GM20000 (cell line): Measurements from ENCODE around the gene TJP3.

Source experiments
- DNase-seq: peaks from one replicate; pipeline ENCODE4 v3.0.0; 2012; ENCODE audit warnings: low spot score
- TF ChIP-seq, protein P1 (sequence below): IDR thresholded peaks from 2 replicates; pipeline ENCODE4 v1.5.1; 2012; ENCODE audit warnings: mild to moderate bottlenecking, control low read depth; ENCODE audit errors: extremely low read depth, missing control alignments

TJP3 gene

DNA sequence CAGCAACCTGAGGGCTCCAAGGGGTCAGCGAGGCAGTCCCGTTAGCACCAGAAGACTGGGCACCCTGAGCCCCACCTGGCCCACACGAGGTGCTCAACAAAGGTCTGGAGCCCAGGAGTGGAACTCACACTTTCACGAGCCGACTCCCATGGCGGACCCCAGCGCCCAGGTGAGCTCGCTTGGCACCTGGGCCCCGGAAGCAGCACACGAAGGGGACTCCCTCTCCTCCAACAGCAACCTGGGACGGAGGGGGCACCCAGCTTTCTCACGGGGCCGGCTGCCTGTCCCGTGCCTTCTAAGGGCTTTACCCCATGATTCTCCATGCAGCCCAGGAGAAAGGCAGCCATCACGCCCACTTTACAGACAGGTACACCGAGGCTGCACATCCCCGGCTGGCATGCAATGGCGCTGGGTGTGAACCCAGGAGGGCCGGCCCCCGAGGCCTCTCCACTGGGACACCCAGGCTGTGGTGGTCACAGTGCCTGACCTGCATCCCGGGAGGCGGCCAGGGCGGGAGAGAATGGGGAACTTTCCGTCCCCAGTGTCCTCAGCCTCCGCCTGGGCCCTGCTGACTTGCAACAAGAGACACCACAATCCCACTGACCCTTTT is 13.0 kb upstream of the TJP3 start:
- TF ChIP-seq, protein P1, sequence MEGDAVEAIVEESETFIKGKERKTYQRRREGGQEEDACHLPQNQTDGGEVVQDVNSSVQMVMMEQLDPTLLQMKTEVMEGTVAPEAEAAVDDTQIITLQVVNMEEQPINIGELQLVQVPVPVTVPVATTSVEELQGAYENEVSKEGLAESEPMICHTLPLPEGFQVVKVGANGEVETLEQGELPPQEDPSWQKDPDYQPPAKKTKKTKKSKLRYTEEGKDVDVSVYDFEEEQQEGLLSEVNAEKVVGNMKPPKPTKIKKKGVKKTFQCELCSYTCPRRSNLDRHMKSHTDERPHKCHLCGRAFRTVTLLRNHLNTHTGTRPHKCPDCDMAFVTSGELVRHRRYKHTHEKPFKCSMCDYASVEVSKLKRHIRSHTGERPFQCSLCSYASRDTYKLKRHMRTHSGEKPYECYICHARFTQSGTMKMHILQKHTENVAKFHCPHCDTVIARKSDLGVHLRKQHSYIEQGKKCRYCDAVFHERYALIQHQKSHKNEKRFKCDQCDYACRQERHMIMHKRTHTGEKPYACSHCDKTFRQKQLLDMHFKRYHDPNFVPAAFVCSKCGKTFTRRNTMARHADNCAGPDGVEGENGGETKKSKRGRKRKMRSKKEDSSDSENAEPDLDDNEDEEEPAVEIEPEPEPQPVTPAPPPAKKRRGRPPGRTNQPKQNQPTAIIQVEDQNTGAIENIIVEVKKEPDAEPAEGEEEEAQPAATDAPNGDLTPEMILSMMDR: no peak
- DNase-seq: no peak

DNA sequence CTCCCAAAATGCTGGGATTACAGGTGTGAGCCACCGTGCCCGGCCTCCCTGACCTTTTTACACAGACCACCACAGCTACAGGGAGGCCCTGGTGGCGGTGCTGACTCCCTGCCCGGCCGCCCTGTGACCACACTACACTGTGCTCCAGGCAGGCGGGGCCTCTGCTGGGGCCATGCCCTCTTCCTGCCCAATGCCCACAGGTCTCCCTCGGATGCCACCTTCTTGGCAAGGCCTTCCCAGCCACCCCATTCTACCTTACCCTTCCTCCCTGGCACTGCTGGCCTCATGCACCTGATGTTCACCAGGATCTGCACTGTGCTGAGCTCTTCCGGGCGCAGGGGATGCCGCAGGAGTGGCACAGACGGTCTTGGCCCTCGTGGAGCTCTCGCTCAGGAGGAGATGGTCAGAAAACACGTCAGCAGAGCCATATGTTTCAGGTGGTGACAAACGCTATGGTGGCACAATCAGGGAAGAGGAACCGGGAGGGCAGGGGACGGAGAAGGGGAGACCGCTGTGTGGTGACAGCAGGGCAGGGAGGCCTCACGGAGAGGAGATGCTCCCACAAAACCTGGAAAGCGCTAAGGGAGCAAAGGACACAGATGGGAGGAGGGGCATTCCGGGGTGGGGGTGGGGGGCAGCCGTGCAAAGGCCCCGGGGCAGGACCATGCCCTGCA is 12.1 kb upstream of the TJP3 start:
- TF ChIP-seq, protein P1: no peak
- DNase-seq: no peak

DNA sequence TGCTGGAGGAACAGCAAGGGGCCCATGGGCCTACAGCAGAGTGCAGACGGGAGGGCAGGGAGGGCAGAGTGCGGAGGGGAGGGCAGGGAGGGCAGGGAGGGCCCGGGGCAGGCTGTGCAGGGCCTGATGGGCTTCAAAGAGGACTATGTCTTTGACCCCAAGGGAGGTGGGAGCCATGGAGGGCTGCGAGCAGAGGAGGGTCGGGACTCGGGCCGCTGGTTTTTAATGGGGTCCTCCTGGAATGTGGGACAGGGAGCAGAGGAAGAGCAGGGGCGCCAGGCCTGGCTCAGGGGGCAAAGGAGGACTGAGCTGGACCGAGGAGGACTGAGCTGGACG is 11.6 kb upstream of the TJP3 start:
- TF ChIP-seq, protein P1: no peak

DNA sequence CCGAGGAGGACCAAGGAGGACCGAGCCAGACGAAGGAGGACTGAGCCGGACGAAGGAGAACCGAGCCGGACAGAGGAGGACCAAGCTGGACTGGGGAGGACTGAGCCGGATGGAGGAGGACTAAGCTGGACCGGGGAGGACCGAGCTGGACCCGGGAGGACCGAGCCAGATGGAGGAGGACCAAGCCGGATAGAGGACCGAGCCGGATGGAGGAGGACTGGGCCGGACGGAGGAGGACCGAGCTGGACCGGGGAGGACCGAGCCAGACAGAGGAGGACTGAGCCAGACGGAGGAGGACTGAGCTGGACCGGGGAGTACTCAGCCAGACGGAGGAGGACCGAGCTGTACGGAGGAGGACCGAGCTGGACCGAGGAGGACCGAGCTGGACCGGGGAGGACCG is 11.1 kb upstream of the TJP3 start:
- no peak for DNase-seq
- TF ChIP-seq, protein P1: no peak

More for the DNA sequence above, 11.6 kb upstream of the TJP3 start:
- no peak for DNase-seq

DNA sequence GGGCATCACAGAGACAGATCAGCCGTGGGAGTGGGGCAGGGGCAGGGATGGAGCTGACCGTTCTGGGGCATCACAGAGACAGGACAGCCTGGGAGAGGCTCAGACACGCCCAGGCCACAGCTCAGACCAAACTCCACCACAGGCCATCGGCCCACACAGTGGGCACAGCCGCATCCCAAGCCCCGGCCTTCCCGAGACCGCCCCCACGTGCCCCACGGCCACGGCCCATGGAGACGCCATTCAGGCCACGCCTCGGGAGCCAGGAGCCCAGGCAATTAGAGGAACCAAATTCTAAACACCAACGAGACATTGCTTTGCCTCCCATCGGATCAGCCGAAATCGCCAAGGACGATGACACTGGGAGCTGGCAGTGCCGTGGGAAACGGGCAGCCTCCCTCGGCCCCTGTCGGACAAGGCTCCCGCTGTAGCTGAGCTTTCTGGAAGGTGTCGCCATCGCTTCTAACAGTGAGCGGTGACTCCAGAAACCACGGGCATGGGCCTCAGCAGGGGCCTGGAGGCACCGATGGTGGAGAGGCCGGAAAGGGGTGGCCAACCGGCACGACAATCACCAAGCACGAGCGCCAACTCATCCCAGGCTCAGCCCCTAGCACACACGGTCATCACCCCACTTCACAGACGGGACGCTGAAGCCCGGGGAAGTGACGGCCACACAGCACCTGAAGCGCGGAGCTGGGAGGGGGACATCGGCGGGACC is 10.4 kb upstream of the TJP3 start:
- TF ChIP-seq, protein P1: no peak
- DNase-seq: no peak

DNA sequence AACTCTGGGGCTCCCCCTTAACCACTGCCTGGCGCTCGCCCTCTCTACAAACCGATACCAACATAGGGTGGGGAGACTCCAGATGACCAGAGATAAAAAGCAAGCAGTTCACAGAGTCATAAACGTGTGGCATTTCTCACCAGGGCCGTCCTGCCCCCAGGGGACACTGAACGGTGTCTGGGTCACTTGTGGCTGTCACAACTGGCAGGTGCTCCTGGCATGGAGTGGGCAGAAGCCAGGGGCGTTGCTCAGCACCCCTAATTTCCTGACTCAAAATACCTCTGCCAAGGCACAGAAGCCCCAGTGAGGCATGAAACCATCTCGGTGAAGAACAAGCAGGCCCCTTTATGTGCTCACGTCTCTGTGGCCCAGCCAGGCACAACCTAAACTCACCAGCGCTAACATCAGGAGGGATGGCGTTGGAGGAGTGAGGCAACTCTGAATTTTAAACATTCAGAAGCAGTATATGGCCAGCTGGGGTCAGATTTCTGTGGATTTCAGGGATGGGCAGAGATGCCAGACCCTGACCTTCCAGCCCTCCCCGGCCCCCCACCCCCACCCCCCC is 9.7 kb upstream of the TJP3 start:
- peak; percentile 67 for DNase-seq
- TF ChIP-seq, protein P1: no peak
